PC-3 (cell line): ENCODE results near the gene RSPO4.

ENCODE experiments used
- EZH2 ChIP-seq: fragments of 300-600 bp; sonication (generic); IDR thresholded peaks from one replicate; pipeline ENCODE4 v1.6.1; 2017; ENCODE audit warnings: antibody characterized with exemption, mild to moderate bottlenecking, low read length; ENCODE audit not compliant: unreplicated experiment
- TF ChIP-seq, protein P1 (sequence below): fragments of 300-600 bp; sonication (generic); conservative IDR thresholded peaks from 2 replicates; pipeline ENCODE4 v1.5.1; 2017; ENCODE audit warnings: antibody characterized with exemption, low read depth, mild to moderate bottlenecking, low read length

DNA sequence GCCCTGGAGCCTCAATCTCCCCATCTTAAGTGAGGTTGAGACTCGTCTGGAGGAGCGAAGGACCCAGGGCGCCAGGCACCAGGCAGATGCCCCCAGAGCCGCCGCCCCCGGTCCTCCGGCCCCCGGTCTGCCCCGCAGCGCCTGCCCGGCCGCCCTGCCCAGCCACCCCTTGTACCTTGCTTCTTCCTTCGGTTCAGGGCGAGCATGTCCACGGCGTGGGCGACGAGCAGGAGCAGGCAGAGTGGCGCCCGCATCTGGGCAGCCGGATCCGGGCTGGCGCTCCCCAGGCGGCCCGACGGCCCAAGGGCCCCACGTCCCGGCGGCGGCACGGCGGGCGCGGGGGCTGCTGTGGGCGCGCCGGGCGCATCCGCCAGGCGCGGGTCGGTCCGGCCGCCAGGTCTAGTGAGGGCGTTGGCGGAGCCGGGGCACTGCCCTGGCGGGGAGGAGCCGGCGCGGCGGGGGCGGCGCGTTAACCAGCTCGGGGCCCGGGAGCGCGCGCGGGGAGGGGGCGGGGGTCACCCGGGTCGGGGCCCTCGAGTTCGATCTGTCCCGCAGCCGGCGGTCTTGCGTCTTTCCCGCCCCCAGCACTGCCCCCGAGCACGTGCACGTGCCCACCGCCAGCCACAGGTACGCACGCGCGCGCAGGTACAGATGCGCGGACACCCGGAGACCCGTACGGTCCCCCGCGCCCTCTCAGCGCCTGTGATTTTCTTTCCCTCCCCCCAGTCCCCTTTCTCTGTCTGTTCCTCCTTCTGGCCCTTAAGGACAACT, at the start of gene RSPO4:
- no peak for TF ChIP-seq EZH2
- TF ChIP-seq, protein P1, sequence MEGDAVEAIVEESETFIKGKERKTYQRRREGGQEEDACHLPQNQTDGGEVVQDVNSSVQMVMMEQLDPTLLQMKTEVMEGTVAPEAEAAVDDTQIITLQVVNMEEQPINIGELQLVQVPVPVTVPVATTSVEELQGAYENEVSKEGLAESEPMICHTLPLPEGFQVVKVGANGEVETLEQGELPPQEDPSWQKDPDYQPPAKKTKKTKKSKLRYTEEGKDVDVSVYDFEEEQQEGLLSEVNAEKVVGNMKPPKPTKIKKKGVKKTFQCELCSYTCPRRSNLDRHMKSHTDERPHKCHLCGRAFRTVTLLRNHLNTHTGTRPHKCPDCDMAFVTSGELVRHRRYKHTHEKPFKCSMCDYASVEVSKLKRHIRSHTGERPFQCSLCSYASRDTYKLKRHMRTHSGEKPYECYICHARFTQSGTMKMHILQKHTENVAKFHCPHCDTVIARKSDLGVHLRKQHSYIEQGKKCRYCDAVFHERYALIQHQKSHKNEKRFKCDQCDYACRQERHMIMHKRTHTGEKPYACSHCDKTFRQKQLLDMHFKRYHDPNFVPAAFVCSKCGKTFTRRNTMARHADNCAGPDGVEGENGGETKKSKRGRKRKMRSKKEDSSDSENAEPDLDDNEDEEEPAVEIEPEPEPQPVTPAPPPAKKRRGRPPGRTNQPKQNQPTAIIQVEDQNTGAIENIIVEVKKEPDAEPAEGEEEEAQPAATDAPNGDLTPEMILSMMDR, result no peak
